DMS53 treated with DMSO at 0.1 percent for 48 hours (cell line): ENCODE data around the gene NBR1.
"Not testable (repeated sequence)": the region's sequence is repeated elsewhere in the genome, so short reads cannot be mapped to it uniquely, and the experiment has no call there.

Source experiments
- DNase-seq: peaks from one replicate; lab custom pipeline; 2025; ENCODE audit not compliant: unreplicated experiment; lab: John Stamatoyannopoulos, UW

Gene NBR1

GRCh38 chr17:43213545-43213944 is 42.5 kb downstream of the NBR1 start:
- no peak for DNase-seq

- DNase-seq = no peak
Observed at GRCh38 chr17:43215341-43215740, 44.3 kb downstream of the NBR1 start.

GRCh38 chr17:43216369-43216761 is 45.4 kb downstream of the NBR1 start:
- no peak for DNase-seq

DNA sequence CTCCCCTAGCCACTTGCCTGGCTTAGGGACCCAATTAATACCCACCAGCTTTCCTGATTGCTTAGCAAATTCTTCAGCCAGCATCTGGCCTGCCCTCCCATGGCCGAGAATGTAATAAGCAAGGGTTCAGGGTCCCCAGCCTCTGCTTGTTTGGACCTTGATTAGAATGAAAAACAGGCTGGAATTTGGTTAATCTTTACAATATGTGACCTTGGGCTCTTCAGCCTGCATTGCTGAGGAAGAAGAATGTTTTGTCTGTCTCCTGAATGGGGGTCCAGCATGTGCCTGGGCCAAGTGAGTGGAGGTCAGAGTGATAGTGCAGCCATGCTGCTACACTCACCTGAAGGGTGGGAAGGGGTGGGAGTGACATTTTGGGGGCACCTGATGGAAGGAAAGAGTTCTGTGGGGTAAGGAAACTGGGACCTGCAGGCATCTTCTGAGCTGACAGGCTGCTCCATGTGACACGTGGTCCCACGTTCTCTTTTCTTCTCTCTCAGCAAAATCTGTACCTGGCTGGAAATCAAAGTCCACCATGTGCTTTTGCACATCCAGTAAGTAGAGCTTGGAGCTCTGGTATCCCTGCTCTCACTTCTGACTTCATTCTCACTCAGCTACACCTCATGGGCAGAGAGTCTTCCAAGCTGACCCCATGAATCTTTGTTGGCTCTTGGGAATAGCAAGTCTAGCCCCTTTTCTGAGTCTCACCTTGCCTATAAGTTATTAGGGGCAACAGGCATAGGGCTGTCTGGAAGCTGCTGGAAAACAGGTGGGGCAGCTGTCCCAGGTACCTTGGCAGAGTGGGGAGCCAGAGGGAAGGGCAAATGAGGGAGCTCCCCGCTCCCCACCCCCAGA is 46.0 kb downstream of the NBR1 start:
- no peak for DNase-seq

GRCh38 chr17:43217614-43218087 is 46.6 kb downstream of the NBR1 start:
- no peak for DNase-seq

DNA sequence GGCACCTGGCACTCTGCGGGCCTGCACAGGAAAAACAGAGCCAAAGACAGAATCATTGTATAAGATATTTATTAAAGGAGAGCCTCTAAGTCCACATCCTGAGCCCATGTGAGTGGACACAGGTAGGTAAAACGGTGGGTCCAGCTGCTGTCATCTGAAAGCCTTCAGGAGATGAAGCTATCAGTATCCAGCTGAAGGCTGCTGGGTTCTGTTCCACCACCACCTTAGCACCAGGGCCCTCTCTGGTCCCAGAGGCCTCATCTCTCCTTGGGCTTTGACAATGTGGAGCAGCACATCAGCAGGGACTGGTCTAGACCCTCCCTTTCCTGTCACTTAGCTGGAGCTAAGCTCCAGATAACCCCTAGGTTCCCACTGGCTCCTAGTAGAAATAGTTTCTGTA is 48.0 kb downstream of the NBR1 start:
- no peak for DNase-seq

DNA sequence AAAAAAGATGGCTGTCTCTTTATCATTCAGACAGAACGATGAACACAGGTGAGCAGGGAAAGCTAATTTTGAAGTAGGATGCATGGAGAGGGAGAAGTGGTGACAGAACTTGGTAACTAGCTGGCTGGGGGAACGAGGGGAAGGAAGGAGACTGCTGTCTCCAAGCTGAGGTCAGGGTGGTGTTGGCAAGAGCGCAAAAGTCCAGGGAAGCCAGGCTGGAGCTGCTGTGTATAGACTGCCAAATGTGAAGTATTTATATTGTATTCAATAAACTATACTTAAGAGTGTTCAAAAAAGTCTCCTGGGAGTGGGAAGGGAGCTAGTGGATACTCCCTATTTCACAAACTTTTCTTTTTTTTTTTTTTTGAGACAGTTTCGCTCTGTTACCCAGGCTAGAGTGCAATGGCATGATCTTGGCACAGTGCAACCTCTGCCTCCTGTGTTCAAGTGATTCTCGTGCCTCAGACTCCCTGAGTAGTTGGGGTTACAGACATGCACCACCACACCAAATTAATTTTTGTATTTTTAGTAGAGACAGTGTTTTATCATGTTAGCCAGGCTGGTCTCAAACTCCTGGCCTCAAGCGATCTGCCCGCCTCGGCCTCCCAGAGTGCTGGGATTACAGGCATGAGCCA is 48.8 kb downstream of the NBR1 start:
- DNase-seq = no peak

DNA sequence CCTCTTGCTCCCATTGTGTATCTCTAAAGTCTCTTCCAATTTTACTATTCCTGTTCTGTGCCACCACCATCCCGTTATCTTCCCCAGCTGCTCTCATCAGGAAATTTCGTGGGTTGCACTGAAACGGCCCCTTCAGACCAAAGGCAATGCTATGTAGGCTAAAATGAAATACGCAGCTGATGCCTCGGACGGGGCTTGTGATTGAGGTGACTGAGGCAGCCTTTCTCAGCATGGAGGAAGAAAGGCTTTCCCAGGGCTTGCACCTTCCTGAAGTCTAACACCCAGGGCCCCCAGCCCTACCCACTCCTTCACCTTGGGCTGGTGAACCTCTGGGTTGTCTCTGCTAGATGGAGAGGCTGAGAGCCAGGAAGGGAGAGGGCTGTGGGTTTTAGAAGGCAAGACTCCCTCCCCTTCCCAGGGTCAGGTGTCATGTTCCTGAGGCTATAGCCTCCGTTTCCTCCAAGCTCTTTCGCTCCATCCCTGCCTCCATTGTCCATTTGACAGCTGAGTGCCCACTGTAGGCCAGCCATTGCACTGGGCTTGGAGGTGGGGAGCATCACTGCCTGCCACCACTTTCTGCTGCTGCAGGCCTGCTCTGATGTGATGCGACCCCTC is 49.6 kb downstream of the NBR1 start:
- DNase-seq = no peak

GRCh38 chr17:43224146-43224705 is 53.2 kb downstream of the NBR1 start:
- DNase-seq = no peak

GRCh38 chr17:43226393-43226792 is 55.4 kb downstream of the NBR1 start:
- DNase-seq = no peak

GRCh38 chr17:43228020-43228782 is 57.2 kb downstream of the NBR1 start, which contains the start of gene CCDC200:
Gene CCDC200 (minus strand): TSS chr17:43228623. CDS start chr17:43228554, 69 bp downstream.
- DNase-seq = not testable (repeated sequence)

DNA sequence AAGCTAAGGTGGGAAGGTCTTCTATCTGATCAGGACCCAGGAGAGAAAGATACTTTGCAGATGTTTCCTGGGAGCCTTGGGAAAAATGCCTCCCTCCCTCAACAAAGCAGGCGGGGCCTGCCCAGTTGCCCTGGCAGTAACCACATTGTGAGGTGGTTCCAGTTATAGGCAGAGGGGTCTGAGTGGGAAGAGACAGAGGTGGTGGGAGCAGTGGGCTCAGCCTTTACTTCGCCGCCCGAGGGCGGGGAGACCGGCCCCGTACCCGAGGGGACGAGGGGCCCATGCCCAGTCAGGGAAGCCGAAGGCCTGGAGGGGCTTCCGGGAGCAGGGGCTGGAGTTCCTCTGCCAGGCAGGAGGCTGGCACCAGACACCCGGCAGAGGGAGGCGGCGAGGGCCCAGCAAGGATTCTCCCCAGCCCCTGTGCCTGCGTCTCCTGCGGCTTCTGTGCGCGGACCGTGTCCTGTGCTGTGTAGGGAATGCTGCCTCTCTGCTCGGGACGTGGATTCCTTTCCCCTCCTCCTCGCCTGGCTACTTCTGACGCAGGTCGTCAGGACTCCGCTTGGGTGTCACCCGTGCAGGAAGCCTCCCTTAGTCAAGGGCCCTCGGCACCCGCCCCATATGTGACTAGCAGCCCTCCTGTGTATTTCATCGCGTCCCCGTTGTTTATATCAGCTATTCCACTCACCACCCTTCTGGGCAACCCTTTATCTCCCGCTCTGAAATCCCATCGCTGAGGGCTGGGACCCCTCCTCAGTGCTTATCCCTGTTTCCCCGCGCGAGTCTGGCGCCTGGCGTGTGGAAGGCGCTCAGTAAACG is 60.4 kb downstream of the NBR1 start:
- DNase-seq = not testable (repeated sequence)

GRCh38 chr17:43232021-43232699 is 61.1 kb downstream of the NBR1 start:
- not testable (repeated sequence) for DNase-seq

GRCh38 chr17:43233263-43233662 is 62.2 kb downstream of the NBR1 start:
- DNase-seq = not testable (repeated sequence)

DNA sequence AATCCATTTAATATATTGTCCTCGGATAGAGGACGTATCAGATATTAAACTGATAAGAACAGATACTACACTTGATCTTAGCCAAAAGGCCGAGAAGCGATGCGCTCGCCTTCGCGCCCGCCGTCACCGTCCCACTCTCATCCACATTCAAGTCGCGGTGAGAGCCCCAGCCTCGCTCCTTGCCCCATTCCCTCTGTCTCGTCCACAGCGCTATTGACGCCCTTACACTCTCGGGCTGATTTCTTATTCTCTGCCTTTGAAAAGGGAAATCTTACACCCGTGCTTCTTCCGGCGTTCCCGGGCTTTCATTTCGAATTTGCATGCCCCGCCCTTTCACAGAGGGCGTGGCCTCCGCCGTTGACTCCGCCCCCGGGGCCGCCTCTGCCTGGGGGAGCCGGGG is 62.9 kb downstream of the NBR1 start, which contains the start of gene RNU2-1:
Gene RNU2-1 (minus strand): TSS at position 101 of the 400 bp plus-strand sequence.
- not testable (repeated sequence) for DNase-seq

- DNase-seq = not testable (repeated sequence)
Observed at GRCh38 chr17:43239597-43239996, 68.6 kb downstream of the NBR1 start.

DNA sequence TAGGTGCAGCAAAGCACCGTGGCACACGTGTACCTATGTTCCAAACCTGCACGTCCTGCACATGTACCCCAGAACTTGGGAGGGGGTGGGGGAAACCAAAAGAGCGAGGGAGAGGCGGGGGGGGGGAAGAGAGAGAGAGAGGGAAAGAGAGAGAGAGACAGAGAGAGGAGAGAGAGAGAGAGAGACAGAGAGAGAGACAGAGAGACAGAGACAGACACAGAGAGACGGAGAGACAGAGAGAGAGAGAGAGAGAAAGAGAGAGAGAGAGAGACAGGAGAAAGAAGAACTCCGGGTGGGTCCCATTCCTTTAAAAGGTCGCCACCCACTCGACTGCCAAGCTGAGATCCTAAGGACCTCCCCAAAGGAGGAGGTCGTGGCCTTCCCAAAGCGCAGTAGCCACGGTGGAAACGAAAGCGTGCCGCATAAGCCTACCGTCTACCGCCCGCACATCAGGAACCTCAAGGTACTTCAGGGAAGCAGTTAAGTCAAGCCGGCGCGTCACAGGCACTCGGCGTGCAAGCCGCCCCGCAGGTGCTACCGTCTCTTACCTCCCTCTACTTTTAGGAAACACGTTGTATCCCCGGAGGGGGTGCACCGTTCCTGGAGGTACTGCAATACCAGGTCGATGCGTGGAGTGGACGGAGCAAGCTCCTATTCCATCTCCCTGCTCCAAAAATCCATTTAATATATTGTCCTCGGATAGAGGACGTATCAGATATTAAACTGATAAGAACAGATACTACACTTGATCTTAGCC is 69.8 kb downstream of the NBR1 start:
- DNase-seq = not testable (repeated sequence)

DNA sequence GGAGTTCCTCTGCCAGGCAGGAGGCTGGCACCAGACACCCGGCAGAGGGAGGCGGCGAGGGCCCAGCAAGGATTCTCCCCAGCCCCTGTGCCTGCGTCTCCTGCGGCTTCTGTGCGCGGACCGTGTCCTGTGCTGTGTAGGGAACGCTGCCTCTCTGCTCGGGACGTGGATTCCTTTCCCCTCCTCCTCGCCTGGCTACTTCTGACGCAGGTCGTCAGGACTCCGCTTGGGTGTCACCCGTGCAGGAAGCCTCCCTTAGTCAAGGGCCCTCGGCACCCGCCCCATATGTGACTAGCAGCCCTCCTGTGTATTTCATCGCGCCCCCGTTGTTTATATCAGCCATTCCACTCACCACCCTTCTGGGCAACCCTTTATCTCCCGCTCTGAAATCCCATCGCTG is 75.4 kb downstream of the NBR1 start:
- DNase-seq = not testable (repeated sequence)
